NCI-H2196 treated with DMSO at 0.1 percent for 48 hours (cell line): ENCODE results near the gene TIMM29.
A peak's percentile ranks its signal among the peaks of the same experiment; 100 is the strongest.

Source experiments
- DNase-seq: peaks from one replicate; lab custom pipeline; 2025; ENCODE audit not compliant: unreplicated experiment; lab: John Stamatoyannopoulos, UW

TIMM29 gene

DNA sequence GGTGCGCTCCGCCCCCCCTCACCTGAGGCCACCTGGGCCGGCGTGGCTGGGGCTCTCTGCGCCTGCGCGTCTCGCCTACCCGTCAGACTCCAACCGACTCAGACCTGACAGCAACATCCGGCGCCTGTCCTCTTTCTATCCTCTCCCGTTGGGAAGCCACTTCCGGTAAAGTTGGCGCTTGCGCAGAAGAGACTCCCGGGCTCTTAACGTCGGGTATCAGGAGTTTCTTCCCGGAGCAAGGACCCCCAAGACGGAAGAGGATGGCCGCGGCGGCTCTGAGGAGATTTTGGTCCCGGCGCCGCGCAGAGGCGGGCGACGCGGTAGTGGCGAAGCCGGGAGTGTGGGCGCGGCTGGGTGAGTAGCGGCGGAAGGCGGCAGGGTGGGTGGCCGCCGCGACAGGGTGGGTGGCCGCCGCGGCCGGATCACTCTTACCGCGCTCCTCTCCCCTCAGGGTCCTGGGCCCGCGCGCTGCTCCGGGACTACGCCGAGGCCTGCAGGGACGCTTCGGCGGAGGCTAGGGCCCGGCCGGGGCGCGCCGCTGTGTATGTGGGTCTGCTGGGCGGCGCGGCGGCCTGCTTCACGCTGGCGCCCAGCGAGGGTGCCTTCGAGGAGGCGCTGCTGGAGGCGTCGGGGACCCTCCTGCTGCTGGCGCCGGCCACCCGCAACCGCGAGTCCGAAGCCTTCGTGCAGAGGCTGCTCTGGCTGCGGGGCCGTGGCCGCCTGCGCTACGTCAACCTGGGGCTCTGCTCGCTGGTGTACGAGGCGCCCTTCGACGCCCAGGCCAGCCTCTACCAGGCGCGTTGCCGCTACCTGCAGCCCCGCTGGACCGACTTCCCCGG is at the start of gene TIMM29, which contains the start of gene YIPF2:
TIMM29 (plus strand) TSS at position 249 of the 839 bp plus-strand sequence; CDS start at position 261, 12 bp downstream.
YIPF2 (minus strand) TSS at position 77 of the 839 bp plus-strand sequence. CDS start 229 bp downstream, outside the sequence.
- peak; percentile 96 for DNase-seq

DNA sequence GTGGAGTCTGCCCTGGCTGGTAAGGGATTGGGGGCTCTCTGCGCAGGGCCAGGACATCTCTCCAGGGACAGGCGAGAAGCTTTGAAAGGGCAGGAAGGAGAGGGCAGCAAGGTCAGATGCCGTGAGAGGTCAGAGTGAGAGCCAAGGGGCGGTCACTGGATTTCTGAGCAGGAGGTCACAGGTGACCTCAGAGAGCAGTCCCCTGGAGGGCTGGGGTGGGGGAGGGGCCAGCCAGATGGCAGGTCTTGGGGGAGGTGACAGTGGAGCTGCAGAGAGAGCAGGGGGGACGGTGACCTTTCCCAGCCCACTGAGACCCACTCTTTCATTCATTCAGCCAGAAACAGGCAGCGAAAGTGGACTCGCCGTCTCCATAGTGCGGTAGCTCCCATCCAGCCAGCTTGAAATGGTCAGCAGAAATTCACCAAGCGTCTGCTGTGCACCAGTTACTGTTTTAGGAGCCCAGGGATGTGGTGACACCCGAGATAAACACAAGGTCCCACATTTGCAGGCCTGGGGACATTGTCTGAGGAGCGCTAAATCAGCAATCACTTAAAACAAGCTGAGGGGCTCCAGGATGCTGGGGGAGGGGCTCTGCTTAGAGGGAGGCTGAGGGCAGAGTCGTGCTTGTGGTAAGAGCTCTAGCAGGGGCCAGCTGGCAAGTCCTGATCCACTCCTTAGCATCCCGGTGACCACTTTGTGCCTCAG is 47.1 kb upstream of the TIMM29 start:
- DNase-seq, result no peak

DNA sequence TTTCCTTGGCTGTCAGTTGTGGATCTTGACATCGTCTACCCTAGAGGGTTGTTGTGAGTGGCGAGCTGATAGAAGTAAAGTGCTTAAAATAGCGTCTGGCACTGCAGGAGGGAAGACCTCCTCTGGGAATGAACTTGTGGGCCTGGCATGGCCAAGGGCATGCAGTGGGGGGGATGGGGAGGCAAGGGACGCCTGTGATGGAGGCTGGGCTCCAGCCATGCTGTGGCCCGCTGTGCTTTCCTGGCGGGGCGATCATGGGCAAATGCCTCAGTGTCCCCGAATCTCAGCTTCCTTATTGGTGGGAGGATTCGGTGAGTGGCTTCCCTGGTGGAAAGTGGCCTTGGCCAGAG is 46.5 kb upstream of the TIMM29 start:
- DNase-seq, result no peak

DNA sequence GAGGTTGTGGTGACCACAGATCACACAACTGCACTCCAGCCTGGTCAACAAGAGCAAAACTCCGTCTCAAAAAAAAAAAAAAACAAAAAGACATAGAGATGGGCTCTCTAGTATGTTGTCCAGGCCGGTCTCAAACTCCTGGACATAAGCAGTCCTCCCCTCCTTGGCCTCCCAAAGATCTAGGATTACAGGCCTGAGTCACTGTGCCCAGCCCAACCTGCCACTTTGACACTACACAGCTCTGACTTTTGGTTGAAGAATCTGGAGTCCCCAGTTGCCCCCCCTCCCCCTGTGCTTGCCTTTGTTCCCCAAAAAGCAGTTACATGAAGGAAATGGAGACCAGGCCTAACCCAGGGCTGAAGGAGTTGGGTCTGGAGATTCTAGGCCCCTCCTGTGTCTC is 44.3 kb upstream of the TIMM29 start:
- DNase-seq, result no peak

DNA sequence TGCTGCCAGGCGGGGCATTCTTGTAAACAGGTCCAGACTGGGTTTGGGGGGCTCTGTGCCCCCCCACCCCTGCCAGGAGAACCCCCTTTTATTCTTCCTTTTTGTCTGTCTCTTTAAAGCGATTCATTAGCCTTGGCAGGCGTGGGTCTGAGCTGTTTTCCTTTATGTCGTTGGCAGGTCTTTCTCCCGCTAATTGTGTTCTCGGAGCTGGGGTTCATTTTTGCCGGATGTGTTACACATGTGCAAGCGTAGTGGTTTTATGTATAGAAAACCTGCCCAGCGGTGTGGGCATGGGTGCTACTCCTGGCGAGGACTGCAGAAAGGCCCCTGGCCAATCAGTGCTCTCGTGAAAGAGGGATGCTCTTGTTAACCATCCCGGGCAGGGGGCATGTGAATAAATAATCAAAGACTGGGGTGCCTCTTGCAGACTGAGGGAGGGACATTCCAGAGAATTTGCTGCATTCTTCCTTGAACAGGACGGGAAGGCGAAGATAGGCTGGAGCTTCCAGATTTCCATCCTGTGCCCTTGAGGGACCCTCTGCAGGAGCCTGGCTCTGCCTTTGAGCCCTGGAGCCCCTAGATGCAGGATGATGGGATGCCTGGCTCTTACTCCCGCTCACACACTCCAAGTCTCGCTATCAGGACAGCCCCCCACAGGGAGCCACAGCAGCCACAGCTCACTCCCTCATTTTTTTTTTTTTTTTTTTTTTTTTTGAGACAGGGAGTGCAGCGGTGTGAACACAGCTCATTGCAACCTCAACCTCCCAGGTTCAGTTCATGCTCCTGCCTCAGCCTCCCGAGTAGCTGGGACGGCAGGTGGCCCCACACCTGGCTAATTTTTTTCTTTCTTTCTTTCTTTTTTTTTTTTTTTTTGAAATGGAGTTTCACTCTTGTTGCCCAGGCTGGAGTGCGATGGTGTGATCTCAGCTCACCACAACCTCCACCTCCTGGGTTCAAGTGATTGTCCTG is 43.1 kb upstream of the TIMM29 start:
- no peak for DNase-seq

DNA sequence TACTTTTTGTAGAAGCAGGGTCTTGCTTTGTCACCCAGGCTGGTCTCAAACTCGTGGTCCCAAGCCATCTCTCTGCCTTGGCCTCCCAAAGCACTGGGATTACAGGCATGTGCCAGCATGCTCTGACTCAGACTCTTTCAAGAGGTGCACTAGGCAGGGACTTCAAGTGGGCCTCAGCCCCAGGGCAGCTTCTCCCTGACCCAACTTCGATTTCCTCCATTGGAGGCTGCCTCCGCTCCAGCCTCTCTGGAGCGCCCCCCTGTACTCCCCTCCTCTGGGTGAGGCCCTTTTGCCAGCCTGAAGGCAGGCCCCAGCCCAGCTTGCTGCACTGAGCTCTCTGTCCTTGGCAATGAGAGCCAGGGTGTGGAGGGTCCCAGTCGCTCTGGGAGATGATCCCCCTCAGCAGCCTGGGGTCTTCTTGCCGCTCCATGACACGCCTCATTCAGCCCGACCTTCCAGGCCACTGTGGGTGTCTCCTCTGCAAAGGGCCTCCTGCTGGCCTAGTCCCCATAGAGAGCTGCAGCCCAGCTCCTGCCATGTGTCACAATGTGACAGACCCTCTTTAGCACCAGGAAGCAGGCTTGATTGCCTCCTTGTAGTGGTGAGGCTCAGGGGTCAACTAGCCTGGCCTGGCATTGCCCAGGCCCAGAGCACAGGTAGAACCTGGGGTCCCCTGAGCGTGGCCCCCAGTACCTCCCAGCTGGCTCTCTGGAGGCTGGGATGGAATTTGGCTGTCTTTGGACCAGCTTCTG is 40.8 kb upstream of the TIMM29 start:
- DNase-seq, result no peak

DNA sequence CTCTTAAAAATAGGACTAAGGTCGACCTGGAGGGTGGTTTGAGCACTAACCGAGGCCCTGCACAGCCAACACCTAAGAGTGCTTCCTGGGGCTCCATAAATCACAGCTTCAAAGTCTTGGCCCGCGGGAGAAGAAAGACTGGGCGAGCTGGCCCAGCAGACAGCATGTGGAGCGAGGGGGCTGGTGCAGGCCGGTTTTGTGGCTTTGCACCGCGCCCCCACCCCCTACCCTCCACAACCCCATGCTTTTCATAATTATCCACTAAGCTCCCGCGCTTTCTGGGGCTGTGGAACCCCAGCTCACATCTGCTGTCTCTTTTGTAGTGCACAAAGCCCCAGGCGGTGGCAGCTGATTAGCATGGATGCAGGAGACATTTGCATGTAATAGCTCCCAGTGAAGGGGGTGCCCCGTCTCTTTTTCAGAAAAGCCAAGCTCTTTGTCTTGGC is 40.2 kb upstream of the TIMM29 start:
- DNase-seq, result no peak

- no peak for DNase-seq
Measured at GRCh38 chr19:10889880-10890279, 38.7 kb upstream of the TIMM29 start.

- DNase-seq, result no peak
Measured at GRCh38 chr19:10891405-10892086, 37.1 kb upstream of the TIMM29 start.

GRCh38 chr19:10892256-10892655 is 36.4 kb upstream of the TIMM29 start:
- DNase-seq, result no peak

DNA sequence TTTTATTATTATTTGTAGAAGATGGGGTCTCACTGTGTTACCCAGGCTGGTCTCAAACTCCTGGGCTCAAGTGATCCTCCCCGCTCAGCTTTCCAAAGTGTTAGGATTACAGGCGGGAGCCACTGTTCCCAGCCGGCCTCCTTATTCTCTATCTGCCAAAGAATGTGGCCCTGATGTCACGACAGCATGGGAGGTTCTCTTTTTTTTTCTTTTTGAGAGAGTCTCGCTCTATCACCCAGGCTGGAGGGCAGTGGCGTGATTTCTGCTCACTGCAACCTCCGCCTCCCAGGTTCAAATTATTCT is 33.7 kb upstream of the TIMM29 start:
- DNase-seq, result no peak

DNA sequence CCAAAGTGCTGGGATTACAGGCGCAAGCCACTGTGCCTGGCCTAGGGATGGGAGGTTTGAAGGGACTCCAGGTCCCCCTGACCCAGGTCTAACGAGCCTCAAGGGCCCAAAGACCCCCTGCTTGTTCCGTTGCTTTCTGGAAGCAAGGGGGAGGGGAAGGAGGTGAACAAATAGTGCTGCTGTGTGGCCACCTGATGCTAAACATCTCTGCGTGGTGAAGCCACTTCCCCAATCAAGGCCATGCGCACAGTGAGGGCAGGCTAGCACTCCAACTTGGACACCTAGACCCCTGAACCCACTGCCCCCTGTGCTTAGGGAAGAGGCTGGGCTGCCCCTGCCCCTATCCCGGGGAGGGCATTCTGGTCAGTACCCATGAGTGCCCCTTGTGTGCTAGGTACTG is 33.2 kb upstream of the TIMM29 start:
- no peak for DNase-seq

DNA sequence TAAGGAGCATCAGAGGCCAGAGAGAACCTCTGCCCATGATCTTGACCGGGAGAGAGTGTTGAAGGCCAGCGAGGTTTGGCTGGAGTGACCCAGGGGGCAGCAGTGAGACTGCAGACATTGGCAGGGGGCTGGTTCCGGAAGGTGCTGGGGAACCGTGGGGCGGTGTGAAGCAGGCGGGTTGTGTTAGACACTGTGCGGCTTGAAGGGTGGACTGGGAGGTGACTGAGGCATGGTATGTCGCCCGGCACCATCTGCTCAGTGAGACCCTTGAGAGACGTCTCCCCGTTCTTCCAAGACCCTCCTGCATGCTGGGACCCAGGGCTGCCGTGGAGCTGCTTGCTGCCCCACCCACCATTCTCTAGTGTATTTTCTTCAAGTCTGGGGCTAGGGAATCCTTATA is 32.7 kb upstream of the TIMM29 start:
- no peak for DNase-seq

GRCh38 chr19:10896851-10897526 is 31.6 kb upstream of the TIMM29 start:
- peak; percentile 89 for DNase-seq

- no peak for DNase-seq
Measured at GRCh38 chr19:10898633-10899032, 30.0 kb upstream of the TIMM29 start.

DNA sequence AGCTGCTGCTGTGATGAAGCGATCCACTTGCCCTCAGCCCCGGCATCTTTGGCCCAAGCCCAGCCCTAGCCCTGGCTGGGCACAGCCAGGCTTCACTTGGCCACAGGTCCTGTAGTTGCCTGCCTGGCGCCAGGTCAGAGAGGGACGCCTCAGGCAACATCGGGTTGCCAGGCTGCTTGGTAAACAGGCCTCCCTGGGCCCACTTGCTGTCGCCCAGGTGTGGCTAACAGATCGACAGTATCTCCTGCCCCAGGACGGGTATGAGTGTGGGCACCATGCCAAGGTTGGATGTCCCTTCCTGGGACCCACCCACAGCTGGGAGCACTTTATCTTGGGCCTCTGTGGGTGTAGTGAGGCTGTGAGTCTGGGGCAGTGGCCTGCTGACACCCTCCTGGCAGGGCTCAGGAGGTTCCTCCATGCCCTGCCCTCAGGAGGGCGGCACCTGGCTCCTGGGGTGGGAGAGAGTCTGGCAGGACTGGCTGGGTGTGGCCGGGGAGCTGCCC is 29.4 kb upstream of the TIMM29 start:
- peak; percentile 87 for DNase-seq

GRCh38 chr19:10907925-10908324 is 20.7 kb upstream of the TIMM29 start:
- no peak for DNase-seq

DNA sequence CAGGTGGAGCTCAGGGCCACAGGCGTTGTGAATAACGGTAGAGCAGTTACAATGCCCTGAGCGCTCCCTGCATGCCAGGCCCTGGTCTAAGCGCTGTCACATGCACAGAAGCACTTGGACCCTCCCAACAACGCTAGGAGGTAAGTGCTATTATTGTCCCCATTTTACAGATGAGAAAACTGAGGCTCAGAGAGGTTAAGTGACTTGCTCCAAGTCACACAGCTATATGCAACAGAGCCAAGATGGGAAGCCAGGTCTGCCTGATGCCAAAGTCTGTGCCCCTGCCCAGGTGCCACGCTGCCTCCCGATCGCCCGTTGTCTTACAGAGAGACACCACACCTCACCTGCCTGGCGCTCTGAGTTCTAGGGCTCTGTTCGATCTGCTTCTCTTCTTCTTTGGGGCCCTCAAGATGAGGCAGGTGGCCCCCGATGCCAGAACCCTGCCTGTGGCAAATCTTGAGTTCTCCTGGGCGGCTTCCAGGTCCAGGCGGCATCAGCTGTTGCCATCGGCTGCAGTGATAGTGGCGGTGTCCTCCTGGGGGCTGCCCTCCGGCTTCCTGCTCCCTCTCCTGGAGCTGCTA is 20.1 kb upstream of the TIMM29 start:
- DNase-seq, result no peak
